SK-N-SH (cell line): Measurements from ENCODE around the gene KIAA1210.

Experiments
- EP300 ChIP-seq, 2 experiments: IDR thresholded peaks; 2 replicates each; pipeline versions ENCODE4 v1.4.0 to v1.6.1; 2012; ENCODE audit warnings: borderline replicate concordance in 1 of 2, low read depth in 1 of 2, low read length in 1 of 2
- FOXJ3 ChIP-seq: sonication (generic); formaldehyde crosslinking; IDR thresholded peaks from 2 replicates; pipeline ENCODE4 v1.5.1; 2020; ENCODE audit warnings: mild to moderate bottlenecking, missing genetic modification reagents
- RAD21 ChIP-seq: IDR thresholded peaks from 2 replicates; pipeline ENCODE4 v1.6.1; 2012; ENCODE audit warnings: mild to moderate bottlenecking, low read length
- RCOR1 ChIP-seq: fragments of 150-350 bp; IDR thresholded peaks from 2 replicates; pipeline ENCODE4 v1.6.1; 2017; ENCODE audit warnings: antibody characterized with exemption, low read length
- TF ChIP-seq, protein P1 (sequence below): fragments of 200-600 bp; sonication (generic); IDR thresholded peaks from 2 replicates; pipeline ENCODE4 v1.6.1; 2017; ENCODE audit warnings: antibody characterized with exemption, mild to moderate bottlenecking, moderate library complexity

DNA sequence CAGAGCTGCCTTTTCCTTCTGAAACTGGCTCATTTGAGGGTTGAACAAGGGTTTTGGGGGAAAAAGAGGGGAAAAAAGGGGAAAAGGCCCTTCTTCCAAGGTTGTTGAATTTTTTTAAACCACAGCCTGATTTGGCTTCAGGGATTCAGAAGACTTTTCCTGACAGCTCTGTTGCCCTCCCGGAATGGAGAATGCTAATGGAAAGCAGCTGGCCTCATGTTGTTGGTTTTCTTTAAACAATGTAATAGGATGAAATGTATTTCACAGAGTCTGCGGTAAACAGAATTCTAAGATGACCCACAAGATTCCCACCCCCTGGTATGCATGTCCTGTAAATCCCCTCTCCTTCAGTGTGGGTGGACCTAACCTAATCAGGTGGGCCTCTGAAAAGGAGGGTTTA, 3.3 kb upstream of the KIAA1210 start:
- TF ChIP-seq, protein P1, sequence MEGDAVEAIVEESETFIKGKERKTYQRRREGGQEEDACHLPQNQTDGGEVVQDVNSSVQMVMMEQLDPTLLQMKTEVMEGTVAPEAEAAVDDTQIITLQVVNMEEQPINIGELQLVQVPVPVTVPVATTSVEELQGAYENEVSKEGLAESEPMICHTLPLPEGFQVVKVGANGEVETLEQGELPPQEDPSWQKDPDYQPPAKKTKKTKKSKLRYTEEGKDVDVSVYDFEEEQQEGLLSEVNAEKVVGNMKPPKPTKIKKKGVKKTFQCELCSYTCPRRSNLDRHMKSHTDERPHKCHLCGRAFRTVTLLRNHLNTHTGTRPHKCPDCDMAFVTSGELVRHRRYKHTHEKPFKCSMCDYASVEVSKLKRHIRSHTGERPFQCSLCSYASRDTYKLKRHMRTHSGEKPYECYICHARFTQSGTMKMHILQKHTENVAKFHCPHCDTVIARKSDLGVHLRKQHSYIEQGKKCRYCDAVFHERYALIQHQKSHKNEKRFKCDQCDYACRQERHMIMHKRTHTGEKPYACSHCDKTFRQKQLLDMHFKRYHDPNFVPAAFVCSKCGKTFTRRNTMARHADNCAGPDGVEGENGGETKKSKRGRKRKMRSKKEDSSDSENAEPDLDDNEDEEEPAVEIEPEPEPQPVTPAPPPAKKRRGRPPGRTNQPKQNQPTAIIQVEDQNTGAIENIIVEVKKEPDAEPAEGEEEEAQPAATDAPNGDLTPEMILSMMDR, result no peak
- no peak for TF ChIP-seq FOXJ3 (CRISPR knock-in tag)
- no peak for TF ChIP-seq EP300 (IDR thresholded peaks at IDR 0.05; ENCODE audit: borderline replicate concordance in 1 of 2, low read depth in 1 of 2, low read length in 1 of 2)
- TF ChIP-seq RAD21, result no peak
- TF ChIP-seq RCOR1, result no peak
